LNCaP clone FGC (cell line): ENCODE data around the gene DYSF.

Source experiments
- DNase-seq: peaks from one replicate; pipeline ENCODE4 v3.0.0-alpha.2; 2011; ENCODE audit warnings: low read depth
- H3K4me3 ChIP-seq: 2 replicates; pipeline ENCODE4 v1.5.1; 2011; ENCODE audit warnings: mild to moderate bottlenecking, low read depth, low read length, control low read depth
- CTCF ChIP-seq: IDR thresholded peaks from 2 replicates; pipeline ENCODE4 v1.5.1; 2012; ENCODE audit warnings: mild to moderate bottlenecking; ENCODE audit not compliant: control insufficient read depth, insufficient read depth; ENCODE audit errors: extremely low read depth

DYSF gene

GRCh38 chr2:71592181-71592711 lies 138.9 kb downstream of the DYSF start:
- TF ChIP-seq CTCF, result no peak
- no peak overlapping the region for H3K4me3 ChIP-seq
- DNase-seq, result no peak

- TF ChIP-seq CTCF, result no peak
- no peak overlapping the region for H3K4me3 ChIP-seq
- DNase-seq, result no peak
These were observed 142.2 kb downstream of the DYSF start for GRCh38 chr2:71595569-71595968.

- no peak overlapping the region for H3K4me3 ChIP-seq
- no peak for TF ChIP-seq CTCF
- DNase-seq, result no peak
These were observed 142.7 kb downstream of the DYSF start for GRCh38 chr2:71596011-71596410.

- TF ChIP-seq CTCF, result no peak
These were observed 144.4 kb downstream of the DYSF start for GRCh38 chr2:71597756-71598155.

GRCh38 chr2:71598526-71598925 lies 145.2 kb downstream of the DYSF start:
- no peak overlapping the region for H3K4me3 ChIP-seq
- DNase-seq, result no peak
- TF ChIP-seq CTCF, result no peak

More at GRCh38 chr2:71597756-71598155, 144.4 kb downstream of the DYSF start:
- no peak overlapping the region for H3K4me3 ChIP-seq
- DNase-seq, result no peak

- TF ChIP-seq CTCF, result no peak
- H3K4me3 ChIP-seq, result no peak overlapping the region
- no peak for DNase-seq
These were observed 145.7 kb downstream of the DYSF start for GRCh38 chr2:71599038-71599437.

- DNase-seq, result no peak
- TF ChIP-seq CTCF, result no peak
- H3K4me3 ChIP-seq, result no peak overlapping the region
These were observed 146.4 kb downstream of the DYSF start for GRCh38 chr2:71599646-71600236.
